OCI-LY3 (cell line): ENCODE results near the gene METTL17.

ENCODE experiments used
- H2AFZ ChIP-seq: fragments of 200-600, 300-600 bp; shearing (Covaris generic); 2 replicates; pipeline ENCODE4 v1.6.0; 2014; ENCODE audit warnings: antibody characterized with exemption, low read depth, low read length
- H3K27ac ChIP-seq: fragments of 200-600, 300-600 bp; sonication (generic); 2 replicates; pipeline ENCODE4 v1.5.1; 2014; ENCODE audit warnings: mild to moderate bottlenecking, low read length, moderate library complexity, mixed read lengths
- H3K27me3 ChIP-seq: fragments of 200-600, 300-600 bp; sonication (generic); 2 replicates; pipeline ENCODE4 v1.6.1; 2014; ENCODE audit warnings: low read depth, low read length, mixed read lengths
- H3K36me3 ChIP-seq: fragments of 200-600, 300-600 bp; sonication (generic); replicated peaks from 2 replicates; pipeline ENCODE3; 2014; ENCODE audit warnings: low read depth, low read length, mixed read lengths
- H3K4me1 ChIP-seq: fragments of 300-600, 200-600 bp; sonication (generic); 2 replicates; pipeline ENCODE4 v1.6.1; 2014; ENCODE audit warnings: low read length, mixed read lengths
- H3K4me2 ChIP-seq: fragments of 200-600, 300-600 bp; sonication (generic); 2 replicates; pipeline ENCODE4 v1.6.1; 2014; ENCODE audit warnings: low read length, mixed read lengths
- H3K4me3 ChIP-seq: fragments of 300-600, 200-600 bp; sonication (generic); 2 replicates; pipeline ENCODE4 v1.5.1; 2014; ENCODE audit warnings: antibody characterized with exemption, mild to moderate bottlenecking, low read length, moderate library complexity
- H3K79me2 ChIP-seq: fragments of 300-600, 200-600 bp; shearing (Covaris generic); 2 replicates; pipeline ENCODE4 v1.6.1; 2014; ENCODE audit warnings: mild to moderate bottlenecking, low read length, mixed read lengths
- H3K9ac ChIP-seq: fragments of 300-600, 200-600 bp; shearing (Covaris generic); 2 replicates; pipeline ENCODE4 v1.6.0; 2014; ENCODE audit warnings: mild to moderate bottlenecking, low read length, moderate library complexity
- H3K9me3 ChIP-seq: fragments of 200-600, 300-600 bp; shearing (Covaris generic); 2 replicates; pipeline ENCODE4 v1.6.1; 2014; ENCODE audit warnings: low read length, mixed read lengths; ENCODE audit not compliant: insufficient read depth
- H4K20me1 ChIP-seq: fragments of 200-600, 300-600 bp; sonication (generic); 2 replicates; pipeline ENCODE4 v1.6.1; 2016; ENCODE audit warnings: low read length, mixed read lengths; ENCODE audit not compliant: insufficient read depth
- EZH2phosphoT487 ChIP-seq: fragments of 200-600 bp; shearing (Covaris generic); IDR thresholded peaks from 2 replicates; pipeline ENCODE4 v1.6.1; 2018; ENCODE audit warnings: antibody characterized with exemption, mixed run types, low read depth
- TF ChIP-seq, protein P1 (sequence below): fragments of 200-600, 300-600 bp; sonication (generic); IDR thresholded peaks from 2 replicates; pipeline ENCODE4 v1.5.1; 2014; ENCODE audit warnings: antibody characterized with exemption, low read length, low read depth

METTL17 gene

DNA sequence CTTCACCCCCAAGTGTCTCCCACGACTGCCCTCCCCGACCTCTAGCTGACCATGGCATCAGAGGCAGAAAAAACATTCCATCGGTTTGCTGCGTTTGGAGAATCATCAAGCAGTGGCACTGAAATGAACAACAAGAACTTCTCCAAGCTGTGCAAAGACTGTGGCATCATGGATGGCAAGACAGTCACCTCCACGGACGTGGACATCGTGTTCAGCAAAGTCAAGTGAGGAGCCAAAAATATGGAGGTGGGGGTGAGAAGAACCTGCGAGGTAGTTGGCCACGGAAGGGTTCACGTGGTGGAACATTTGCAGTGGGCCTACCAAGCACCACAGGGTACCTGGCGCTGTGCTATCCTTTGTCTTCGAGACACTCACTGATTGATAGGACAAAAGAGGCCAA, 40.8 kb downstream of the METTL17 start:
- TF ChIP-seq EZH2phosphoT487: no peak
- TF ChIP-seq, protein P1, sequence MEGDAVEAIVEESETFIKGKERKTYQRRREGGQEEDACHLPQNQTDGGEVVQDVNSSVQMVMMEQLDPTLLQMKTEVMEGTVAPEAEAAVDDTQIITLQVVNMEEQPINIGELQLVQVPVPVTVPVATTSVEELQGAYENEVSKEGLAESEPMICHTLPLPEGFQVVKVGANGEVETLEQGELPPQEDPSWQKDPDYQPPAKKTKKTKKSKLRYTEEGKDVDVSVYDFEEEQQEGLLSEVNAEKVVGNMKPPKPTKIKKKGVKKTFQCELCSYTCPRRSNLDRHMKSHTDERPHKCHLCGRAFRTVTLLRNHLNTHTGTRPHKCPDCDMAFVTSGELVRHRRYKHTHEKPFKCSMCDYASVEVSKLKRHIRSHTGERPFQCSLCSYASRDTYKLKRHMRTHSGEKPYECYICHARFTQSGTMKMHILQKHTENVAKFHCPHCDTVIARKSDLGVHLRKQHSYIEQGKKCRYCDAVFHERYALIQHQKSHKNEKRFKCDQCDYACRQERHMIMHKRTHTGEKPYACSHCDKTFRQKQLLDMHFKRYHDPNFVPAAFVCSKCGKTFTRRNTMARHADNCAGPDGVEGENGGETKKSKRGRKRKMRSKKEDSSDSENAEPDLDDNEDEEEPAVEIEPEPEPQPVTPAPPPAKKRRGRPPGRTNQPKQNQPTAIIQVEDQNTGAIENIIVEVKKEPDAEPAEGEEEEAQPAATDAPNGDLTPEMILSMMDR: no peak
- no peak overlapping the region for H2AFZ ChIP-seq
- no peaks in the 10 kb centered on the region for H3K79me2 ChIP-seq
- H3K9me3 ChIP-seq: no peaks in the 10 kb centered on the region
- H3K27ac ChIP-seq: no peak overlapping the region
- H3K4me3 ChIP-seq: no peak overlapping the region
- no peaks in the 10 kb centered on the region for H4K20me1 ChIP-seq
- no peaks in the 10 kb centered on the region for H3K4me1 ChIP-seq
- H3K27me3 ChIP-seq: no peaks in the 10 kb centered on the region
- H3K36me3 ChIP-seq: no peaks in the 10 kb centered on the region
- H3K9ac ChIP-seq: no peak overlapping the region
- H3K4me2 ChIP-seq: no peak overlapping the region

DNA sequence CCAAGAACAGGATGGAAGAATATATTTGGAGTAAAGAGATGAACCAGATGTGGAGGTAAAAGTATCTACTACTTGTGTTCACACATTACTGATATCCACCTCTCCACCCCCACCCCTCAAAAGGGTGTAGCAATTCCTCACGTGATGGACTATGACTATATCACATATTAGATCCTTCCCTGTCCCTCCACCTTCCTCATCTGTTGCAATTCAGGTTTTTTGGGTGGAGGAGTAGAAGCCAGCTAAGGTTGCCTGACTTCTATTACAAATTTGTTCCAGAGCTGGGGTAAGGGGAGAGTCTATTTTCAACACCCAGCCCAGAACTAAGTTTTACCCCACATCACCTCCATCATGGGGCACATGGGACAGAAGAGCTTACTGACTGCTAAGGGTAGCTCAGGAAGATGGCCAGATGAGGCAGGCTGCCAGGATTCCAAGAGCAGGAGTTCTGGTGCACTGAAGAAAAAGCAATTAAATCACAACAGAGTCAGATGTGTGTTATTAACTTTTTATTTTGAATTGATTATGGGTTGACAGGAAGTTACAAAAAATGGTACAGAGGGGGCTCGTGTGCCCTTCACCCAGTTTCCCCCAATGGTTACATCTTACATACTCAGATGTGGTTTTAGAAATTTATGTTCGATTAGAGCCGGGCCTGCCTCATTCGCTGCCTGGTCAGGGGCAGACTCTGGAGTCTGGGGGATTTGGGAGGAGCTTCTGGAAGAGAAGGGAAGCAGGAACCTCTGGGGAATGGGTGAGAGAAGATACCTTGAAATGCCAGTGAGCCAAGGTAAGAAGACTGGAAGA, 42.7 kb downstream of the METTL17 start:
- Histone ChIP-seq H3K9ac (no peak overlapping the region), H3K4me2 (no peak overlapping the region), H3K36me3 (no peaks in the 10 kb centered on the region), H2AFZ (no peak overlapping the region), H3K9me3 (no peaks in the 10 kb centered on the region), H3K27me3 (no peaks in the 10 kb centered on the region; the same call in 1 of the 2 replicates), H4K20me1 (no peaks in the 10 kb centered on the region), H3K4me3 (no peak overlapping the region), H3K79me2 (no peaks in the 10 kb centered on the region), H3K27ac (no peak overlapping the region), H3K4me1 (no peaks in the 10 kb centered on the region)
- TF ChIP-seq, protein P1: no peak
- no peak for TF ChIP-seq EZH2phosphoT487

DNA sequence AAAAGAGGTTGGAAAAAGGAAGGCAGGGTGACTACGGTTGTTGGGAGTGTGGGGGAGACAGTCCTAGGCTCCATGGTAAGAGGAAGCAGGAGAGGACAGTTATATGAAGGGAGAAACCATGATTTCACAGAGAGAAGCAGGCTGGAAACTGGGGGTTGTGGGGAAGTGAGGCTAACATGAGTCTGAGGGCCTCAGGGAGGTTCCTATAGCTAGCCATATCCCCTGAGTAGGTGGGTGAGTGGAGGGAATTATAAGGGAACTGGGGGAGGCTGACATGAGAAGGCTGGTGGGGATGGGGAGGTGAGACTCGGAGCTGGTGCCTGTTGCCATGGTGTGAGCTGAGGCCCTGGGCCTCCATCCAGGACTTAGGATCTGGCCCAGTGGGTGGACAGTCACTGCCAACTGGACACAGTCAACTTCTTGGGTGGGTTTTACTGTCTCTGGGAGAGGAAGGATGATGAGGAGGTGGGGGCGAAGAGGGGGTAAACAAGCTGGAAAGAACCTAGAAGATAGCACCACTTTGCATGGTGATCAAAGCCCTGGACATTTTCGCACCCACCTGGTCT, 43.4 kb downstream of the METTL17 start:
- Histone ChIP-seq H4K20me1 (no peaks in the 10 kb centered on the region), H3K27me3 (peaks cover 7% of the 10 kb centered on the region), H3K9me3 (no peaks in the 10 kb centered on the region), H3K4me2 (no peak overlapping the region), H3K27ac (no peak overlapping the region), H3K36me3 (no peaks in the 10 kb centered on the region), H3K9ac (no peak overlapping the region), H3K79me2 (no peaks in the 10 kb centered on the region), H2AFZ (no peak overlapping the region), H3K4me1 (no peaks in the 10 kb centered on the region), H3K4me3 (no peak overlapping the region)
- TF ChIP-seq EZH2phosphoT487: no peak
- TF ChIP-seq, protein P1: no peak

DNA sequence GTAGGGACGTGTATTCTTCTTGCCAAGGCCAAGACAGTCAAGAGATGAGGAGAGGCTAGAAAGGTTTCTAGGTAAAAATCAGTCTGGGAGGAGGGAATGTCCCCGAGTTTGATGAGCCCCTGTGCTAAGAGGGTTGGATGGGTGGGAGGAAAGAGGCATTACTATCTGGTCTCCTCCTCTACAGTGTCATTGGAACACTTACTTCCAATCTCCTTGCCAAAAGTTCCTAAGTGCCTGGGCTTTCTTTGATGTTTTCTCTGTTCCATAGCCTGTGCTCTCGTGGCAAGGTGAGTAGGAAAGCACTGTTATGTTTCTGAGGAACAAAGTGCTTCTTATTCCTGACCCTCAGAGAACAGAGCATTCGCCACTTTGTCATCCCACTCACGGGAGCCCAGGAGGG, 44.9 kb downstream of the METTL17 start, which contains the start of gene RNASE13:
Gene RNASE13, minus strand, starts transcription at position 101 of the 400 bp plus-strand sequence. CDS start 519 bp downstream, outside the sequence.
- TF ChIP-seq, protein P1: no peak
- no peak for TF ChIP-seq EZH2phosphoT487

More for the DNA sequence above, 44.9 kb downstream of the METTL17 start, which contains the start of gene RNASE13:
- H4K20me1 ChIP-seq: no peaks in the 10 kb centered on the region
- H3K27ac ChIP-seq: no peak within 1 kb of the TSS
- H3K9me3 ChIP-seq: no peaks in the 10 kb centered on the region
- H2AFZ ChIP-seq: no peak within 1 kb of the TSS
- H3K4me1 ChIP-seq: no peaks in the 10 kb centered on the region
- no peaks in the 10 kb centered on the region for H3K36me3 ChIP-seq
- H3K4me3 ChIP-seq: no peak within 1 kb of the TSS
- no peak within 1 kb of the TSS for H3K4me2 ChIP-seq
- H3K9ac ChIP-seq: no peak within 1 kb of the TSS
- peaks cover 7% of the 10 kb centered on the region for H3K27me3 ChIP-seq
- no peaks in the 10 kb centered on the region for H3K79me2 ChIP-seq
